ENCODE measurements around the gene EEIG1. TPM values are rescaled to one million over a fixed set of nuclear protein-coding genes. Genes with fewer than 3 reads are reported as not detected.

The EEIG1 gene
- polyA plus RNA-seq, 3 donors = 38.0 to 51.3 (median 44.6) TPM

DNA sequence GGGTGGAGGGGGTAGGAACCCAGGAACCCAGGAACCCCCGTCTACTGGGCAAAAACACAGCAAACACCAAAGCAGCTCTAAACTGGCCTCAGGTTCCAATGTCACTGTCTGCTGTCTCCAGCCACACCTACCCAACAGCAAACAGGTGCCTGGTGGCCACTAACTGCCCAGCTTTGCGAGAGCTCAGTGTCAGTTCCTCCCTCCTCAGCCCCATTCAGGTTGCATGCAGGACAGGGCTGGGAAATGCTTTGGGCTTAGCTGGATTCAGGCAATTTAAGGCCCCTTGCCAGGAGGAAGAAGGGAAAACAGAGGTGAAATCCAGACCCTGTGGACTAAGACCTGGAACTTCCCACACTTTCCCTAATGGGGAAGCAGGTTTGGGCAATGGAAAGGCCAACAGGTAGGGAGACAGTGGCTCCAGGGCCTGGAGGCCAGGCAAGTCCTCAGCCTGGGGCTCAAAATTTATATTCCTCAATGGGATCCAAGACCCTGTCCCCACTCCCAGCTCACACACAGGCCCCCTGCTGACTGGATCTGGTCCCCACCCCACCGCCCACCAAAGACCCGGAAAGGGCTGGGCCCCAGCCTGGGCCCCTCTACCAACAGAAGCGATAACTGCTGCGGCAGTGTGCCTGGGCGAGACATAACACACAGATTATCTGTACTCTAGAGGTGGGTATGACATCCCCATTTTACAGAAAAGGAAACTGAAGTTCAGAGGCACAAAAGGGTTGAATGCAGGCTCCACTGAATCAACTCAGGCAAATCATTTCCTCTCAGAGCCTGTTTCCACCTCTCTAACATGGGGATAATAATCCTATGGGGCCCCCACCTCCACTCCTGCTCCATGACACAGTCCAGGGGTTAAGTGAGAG lies 3.5 kb downstream of the EEIG1 start:
- DNase-seq = no peak

- DNase-seq = no peak
Observed at GRCh38 chr9:127976498-127976897, 4.3 kb downstream of the EEIG1 start.

GRCh38 chr9:127975376-127976315 lies 5.1 kb downstream of the EEIG1 start:
- DNase-seq = no peak

DNA sequence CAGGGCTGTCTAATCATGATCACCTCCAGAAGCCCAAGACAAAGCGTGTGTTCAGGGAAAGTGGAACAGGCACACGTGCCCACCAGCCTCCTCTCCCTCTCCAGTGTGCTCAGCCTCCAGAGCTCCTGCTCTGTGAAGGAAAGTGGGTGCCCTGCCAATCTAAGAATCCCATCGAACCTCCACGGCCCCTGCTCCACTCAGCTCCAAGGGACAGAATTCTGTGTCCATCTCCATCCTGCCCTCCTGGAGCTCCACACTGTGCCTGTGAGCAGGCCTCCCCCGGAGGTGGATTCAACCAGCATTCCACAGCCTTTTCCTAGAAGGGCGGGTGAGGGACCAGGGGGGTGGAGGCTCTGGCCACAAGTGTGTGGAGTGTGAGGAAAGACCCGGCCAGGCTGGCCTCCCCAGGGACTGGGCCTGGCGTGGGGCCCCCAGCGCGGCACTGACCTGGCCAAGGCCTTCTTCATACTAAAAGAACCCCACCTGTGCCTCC lies 6.0 kb downstream of the EEIG1 start:
- DNase-seq = no peak

DNA sequence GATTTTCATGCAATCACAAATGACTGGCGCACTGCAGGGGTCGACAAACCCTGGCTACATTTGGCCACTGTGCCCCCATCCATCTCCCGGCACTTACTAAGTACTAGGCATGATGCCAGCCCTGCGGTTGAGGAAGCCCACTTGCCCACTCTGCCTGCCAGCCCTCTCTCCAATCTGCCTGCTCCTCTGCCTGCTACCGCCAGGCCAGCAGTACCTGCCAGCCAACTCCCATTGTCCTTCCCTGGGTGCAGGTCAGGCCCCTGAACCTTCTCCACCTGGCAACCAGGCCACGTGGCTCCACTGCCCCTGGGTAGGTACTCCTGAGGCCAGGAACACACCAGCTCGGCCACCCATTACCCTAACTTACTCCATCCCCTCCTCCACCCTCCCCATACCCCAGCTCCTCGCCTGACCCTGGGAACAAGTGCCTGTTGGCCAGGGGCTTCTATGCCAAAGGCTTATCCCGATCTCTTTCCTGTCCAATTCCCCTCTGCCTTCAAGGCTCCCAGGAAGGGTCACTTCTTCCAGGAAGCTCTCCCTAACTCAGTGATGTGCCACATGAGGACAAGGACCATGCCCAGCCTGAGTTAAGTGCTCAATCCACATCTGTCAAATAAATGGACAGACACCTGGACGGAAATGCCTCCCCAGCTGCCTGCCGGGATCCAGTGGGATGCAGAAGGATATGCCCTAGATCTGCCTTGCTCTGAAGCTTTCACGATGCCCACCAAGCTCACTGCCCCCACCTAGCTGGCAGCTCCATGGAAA lies 6.6 kb downstream of the EEIG1 start:
- DNase-seq = no peak

DNA sequence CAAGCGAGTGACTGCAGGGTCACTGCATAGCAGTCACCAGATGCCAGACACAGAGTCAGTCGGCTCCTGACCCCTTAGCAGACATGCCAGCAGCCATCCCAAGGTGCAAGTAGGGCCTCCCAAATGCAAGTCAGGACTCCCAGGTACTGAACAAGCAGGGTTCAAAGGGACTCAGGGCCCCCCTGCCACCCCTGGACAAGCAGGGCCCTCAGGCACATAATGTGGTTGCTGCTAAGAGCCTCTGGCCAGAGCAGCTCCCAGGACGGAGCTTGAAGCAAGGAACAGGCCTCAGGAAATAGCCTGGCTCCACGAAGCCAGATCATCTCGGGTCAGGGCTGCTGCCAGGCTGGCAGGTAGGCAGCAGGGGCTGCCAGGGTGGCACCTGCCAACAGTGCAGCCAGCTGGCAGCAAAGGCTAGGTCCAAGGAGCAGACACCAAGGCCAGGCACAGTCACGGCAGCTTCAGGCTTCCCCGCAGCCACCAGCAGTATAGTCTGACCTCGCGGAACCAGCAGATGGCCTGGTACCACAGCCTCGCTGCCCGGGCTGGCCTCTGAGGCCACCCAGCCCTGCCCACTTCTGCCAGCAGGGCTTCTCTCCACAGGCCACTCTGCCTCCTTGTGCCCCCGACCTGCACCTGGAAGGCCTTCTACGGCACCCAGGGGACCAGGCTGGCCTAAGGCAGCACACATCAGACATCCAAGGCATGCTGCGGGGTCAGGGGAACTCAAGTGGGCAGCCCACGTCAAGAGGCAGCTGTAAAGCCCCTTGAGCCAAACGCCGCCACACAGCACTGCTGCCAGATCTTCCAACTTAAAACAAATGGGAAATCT lies 7.4 kb downstream of the EEIG1 start:
- no peak for DNase-seq

DNA sequence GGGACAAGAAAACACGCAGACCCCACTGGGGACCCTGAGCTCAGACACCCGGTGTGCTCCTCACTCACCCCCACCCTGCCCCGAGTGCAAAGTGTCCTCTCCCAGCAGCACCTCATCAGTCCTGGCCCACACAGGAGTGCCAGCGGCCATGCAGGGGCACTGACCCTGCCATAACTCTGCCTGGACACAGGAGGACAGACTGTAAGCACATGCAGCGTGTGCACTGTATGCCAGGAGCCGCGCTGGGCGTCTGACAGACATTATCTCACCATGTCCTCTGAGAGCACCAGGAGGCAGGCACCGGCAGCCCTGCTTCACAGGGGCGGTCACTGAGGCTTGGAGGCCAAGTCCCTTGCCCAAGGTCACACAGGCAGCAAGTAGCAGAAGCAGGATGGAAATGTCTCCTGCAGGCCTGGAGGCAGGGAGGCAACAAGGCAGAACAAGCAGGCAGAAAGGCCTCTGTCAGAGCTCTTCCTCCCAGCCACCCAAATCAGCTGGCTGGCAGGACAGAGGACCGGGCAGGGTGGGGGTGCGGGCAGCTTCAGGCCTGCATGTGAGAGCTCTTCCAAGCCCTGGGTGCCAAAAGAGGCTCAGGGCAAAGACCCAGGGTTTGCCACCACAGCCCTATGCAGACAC lies 8.4 kb downstream of the EEIG1 start:
- DNase-seq = no peak

DNA sequence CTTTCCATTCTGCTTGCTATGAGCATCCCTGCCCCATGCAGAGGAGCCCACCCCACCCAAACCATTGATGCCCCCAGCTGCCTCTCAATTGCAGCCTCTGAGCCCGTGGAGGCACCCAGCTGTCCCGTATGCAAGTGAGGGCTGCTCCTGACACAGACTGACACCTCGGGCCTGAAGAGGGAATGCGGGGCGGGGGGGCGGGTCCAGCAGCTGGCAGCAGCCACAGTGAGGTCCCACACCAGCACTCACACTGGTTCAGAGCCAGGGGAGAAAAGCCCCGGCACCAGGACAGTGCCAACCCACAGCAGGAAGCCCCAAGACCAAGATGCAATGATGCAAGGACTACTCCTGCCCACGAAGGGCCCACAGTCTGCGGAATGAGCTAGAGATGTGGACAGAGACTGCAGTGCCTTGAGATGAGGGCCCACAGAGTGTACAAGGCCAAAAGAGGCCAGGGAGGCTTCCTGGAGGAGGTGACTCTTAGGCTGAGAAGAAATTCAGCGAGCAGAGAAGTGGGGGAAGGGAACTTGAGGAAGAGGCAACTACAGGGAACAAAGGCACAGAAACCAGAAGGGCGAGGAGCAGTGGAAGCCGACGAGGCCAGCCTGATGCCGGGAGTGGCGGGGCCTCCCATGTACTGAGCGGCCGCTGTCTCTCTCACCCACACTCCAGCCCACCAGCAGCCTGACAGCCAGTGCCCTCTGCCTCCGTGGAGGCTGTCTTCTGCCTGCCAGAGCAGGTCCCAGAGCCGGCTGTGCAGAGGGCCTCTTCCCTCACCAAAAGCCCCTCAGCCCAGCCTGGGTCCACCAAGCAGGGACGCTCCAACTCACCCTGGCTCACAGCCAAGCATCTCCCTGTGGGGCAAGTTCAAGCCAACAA lies 9.2 kb downstream of the EEIG1 start:
- DNase-seq = no peak

DNA sequence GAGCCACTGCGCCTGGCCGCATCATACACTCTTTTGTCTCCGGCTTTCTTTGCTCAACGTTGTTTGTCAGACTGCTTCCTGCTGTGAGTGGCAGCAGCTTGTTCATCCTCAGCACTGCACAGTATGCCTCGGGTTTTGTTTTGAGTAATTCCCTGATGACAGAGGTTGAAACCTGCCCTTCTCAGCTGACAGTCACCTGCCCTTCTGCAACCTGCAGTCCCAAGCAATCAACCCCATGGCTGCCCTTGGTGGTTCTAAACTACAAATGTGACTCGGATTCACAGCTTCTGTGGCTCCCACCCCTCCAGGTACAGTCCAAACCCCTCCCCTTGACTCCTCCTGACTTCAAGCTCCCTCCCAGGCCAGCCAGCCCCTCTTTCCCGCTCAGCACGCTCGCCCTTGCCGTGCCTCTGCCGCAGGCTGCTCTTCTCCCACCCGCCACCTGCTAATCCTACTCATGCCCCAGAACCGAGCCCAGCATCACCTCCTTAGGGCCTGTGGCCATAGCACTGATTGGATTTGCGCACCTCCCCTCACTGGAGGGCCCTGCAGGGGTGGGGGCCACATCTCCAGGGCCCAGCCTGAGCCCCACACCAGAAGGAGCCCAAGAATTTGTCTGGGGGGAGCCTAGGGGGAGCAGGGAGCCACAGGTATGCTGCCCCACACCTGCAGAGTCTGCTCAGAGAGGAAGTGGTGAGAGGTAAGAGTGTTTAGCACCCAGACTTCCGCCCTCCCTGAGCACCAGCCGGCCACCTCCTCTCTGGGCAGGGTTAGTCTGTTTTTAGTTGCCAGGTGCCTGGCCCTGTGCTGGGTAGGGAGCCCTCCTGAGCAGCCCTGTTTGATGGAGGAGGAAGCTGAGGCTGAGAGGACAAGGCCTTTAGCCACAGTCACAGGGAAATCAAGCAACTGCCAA lies 10.1 kb downstream of the EEIG1 start:
- DNase-seq = no peak

DNA sequence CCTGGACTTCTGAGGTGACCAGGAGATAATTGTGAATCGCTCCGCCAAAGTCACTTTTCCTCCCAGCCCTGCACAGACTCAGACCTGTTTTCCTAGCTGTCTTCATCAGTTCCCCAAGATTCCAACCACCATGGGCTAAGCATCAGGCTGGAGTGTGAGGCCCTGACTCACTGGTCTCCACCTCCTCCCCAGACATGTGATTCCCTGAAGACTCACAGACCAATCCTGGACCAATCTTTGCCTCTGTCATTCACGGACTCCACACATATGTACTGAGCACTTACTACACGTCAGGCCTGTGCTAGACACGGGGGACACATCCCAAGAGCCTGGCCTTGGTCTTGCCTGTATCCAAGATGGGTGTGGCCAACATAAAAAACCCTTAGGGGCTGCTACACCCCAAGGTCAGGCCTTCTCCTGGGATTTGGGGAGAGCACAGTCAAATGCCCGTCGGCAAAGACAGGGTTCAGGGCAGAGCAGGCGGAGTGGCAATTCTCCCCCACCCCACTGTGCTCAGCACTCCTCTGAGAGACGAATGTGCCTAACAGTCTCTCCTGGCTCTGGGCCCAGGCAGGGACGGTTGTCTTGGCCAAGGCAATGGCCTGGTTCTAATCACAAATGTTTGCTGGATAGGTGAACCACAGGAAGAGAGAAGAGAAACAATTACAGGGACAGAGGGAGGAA lies 11.9 kb downstream of the EEIG1 start:
- no peak for DNase-seq

- DNase-seq = no peak
Observed at GRCh38 chr9:127968042-127968441, 12.7 kb downstream of the EEIG1 start.

GRCh38 chr9:127967151-127967809 lies 13.5 kb downstream of the EEIG1 start:
- DNase-seq = no peak

DNA sequence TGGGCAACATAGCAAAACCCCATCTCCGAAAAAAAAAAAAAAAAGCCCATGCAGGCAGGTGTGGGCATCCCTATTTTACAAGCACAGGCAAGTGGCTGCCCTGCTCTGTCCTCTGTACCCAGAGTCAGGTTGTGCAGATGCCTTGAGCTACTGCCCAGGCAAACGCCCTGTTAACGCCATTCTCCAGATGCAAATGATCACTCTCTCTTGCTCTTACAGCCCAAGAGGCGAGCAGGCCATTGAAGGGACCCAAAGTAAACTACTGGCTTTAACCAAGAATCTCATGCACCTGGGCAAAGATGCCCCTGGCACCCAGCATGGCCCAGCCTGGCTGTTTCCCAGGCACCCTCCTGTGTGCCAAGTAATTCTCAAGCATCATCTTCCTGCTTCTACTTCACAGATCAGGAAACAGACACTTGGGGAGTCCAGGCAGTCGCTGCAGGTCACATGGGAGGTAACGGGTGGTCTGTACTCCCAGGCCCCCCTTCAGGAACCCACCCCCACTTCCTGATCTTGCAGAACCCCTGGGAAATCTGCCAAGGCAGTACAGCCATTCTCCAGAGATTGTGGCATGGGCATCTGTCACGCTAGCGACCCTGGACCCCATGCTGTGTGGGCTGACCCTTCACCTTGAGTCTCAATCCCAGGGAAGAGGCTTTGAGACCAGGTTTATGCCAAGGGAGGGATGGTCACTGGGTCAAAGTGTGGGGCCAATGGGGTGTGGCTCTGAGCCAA lies 14.2 kb downstream of the EEIG1 start:
- DNase-seq = no peak

DNA sequence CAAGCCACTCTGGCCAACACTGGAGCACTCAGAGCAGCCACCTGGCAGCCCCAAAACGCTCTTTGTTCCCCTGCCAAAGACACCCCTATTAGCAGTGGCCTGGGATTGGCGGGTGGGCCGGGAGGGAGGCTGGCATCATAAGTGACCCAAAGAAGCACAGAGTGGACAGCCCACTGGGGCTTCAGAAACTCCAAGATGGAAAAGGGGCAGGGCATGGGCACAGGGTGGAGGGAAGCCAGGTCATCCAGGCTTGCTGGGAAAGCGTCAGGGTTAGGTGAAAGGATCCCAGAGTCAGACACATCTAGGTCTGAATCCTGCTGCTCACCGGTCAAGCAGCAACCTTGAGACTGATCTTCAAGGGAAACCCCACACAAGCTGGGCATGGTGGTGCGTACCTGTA lies 14.8 kb downstream of the EEIG1 start:
- no peak for DNase-seq

GRCh38 chr9:127963359-127964064 lies 17.3 kb downstream of the EEIG1 start:
- no peak for DNase-seq

- no peak for DNase-seq
Observed at GRCh38 chr9:127963041-127963358, 17.8 kb downstream of the EEIG1 start.
